HG03571 (cell line): Measurements from ENCODE around the gene IL25.
"Not testable (repeated sequence)": the region's sequence is repeated elsewhere in the genome, so short reads cannot be mapped to it uniquely, and the experiment has no call there.

Experiments used
- ATAC-seq: cut with Tn5 transposase; IDR thresholded peaks from one replicate; pipeline ENCODE4 v1.9.1; 2021; ENCODE audit not compliant: unreplicated experiment

IL25 gene

GRCh38 chr14:23372509-23372908 is at the start of gene IL25:
TSS of gene IL25 (plus strand) at chr14:23372809.
- ATAC-seq, result no peak

GRCh38 chr14:23323838-23324454 is 48.7 kb upstream of the IL25 start:
- no peak for ATAC-seq

GRCh38 chr14:23324455-23324846 is 48.2 kb upstream of the IL25 start:
- ATAC-seq, result no peak

GRCh38 chr14:23324993-23325392 is 47.6 kb upstream of the IL25 start:
- ATAC-seq, result no peak

GRCh38 chr14:23325746-23326145 is 46.9 kb upstream of the IL25 start:
- not testable (repeated sequence) for ATAC-seq

- no peak for ATAC-seq
Observed at GRCh38 chr14:23326491-23327332, 45.9 kb upstream of the IL25 start.

- ATAC-seq, result no peak
Observed at GRCh38 chr14:23327947-23328744, 44.5 kb upstream of the IL25 start.

- no peak for ATAC-seq
Observed at GRCh38 chr14:23335623-23336022, 37.0 kb upstream of the IL25 start.

- ATAC-seq, result no peak
Observed at GRCh38 chr14:23339506-23340268, 32.9 kb upstream of the IL25 start.

- no peak for ATAC-seq
Observed at GRCh38 chr14:23344481-23344880, 28.1 kb upstream of the IL25 start.

- ATAC-seq, result no peak
Observed at GRCh38 chr14:23345987-23346692, 26.5 kb upstream of the IL25 start.

- ATAC-seq, result no peak
Observed at GRCh38 chr14:23346693-23347405, 25.8 kb upstream of the IL25 start.

- no peak for ATAC-seq
Observed at GRCh38 chr14:23347406-23348296, 25.0 kb upstream of the IL25 start.

GRCh38 chr14:23348297-23348655 is 24.3 kb upstream of the IL25 start:
- no peak for ATAC-seq

GRCh38 chr14:23349156-23349845 is 23.3 kb upstream of the IL25 start:
- no peak for ATAC-seq

GRCh38 chr14:23351681-23352505 is 20.7 kb upstream of the IL25 start:
- no peak for ATAC-seq
